IMR-90 (cell line): Measurements from ENCODE around the gene LIMS2.

Experiments used
- CEBPB ChIP-seq: IDR thresholded peaks from 2 replicates; pipeline ENCODE4 v1.6.1; 2012; ENCODE audit warnings: low read depth, low read length, improper control_type of control experiment
- CTCF ChIP-seq: conservative IDR thresholded peaks from 2 replicates; pipeline ENCODE4 v1.5.1; 2012; ENCODE audit warnings: mild to moderate bottlenecking, low read depth, low read length, improper control_type of control experiment
- FOS ChIP-seq: fragments of 150-350 bp; IDR thresholded peaks from 2 replicates; pipeline ENCODE4 v1.6.1; 2016; ENCODE audit warnings: low read depth, low read length
- MAZ ChIP-seq: IDR thresholded peaks from 2 replicates; pipeline ENCODE4 v1.6.1; 2012; ENCODE audit warnings: low read depth, mild to moderate bottlenecking, low read length, improper control_type of control experiment, moderate library complexity, borderline replicate concordance
- POLR2A ChIP-seq: IDR thresholded peaks from 2 replicates; pipeline ENCODE4 v1.6.1; 2012; ENCODE audit warnings: mild to moderate bottlenecking, low read depth, low read length
- RAD21 ChIP-seq: IDR thresholded peaks from 2 replicates; pipeline ENCODE4 v1.6.1; 2012; ENCODE audit warnings: low read length, improper control_type of control experiment
- RFX5 ChIP-seq: IDR thresholded peaks from 2 replicates; pipeline ENCODE4 v1.8.0; 2012; ENCODE audit warnings: low read depth, mild to moderate bottlenecking, low read length, moderate library complexity
- SMC3 ChIP-seq: fragments of 150-350 bp; IDR thresholded peaks from 2 replicates; pipeline ENCODE4 v1.6.1; 2016; ENCODE audit warnings: low read depth, mild to moderate bottlenecking, antibody characterized with exemption, low read length, moderate library complexity

DNA sequence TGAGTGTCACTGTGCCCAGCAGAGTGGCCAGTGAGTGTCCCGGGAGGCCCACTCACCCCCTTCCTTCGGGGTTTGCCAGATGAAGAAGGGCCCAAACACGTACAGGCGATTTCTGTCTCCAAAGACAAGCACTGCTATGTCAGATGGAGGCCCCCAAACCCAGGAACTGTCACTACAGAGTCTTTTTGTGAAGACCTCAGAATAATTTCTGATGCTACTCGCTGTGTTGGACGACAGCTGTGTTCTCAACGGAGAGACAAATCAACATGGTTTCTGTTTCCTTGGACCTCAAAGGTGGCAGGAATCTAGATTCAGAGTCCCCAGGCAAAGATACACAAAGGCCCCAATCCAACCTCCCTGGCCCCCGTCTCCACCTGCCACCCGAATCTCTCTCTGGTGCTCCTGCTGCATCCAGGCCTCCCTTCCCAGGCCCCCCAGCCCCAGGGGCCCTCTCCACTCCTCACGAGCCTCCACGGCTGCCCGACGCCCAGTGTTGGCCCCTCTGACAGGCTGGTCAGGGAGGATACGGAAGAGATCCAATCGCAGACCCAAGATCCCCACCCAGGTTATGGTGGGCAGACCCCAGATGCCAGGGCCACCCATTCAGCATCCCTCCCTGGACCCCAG is 31.8 kb downstream of the LIMS2 start:
- TF ChIP-seq POLR2A, result no peak
- TF ChIP-seq CTCF, result no peak
- no peak for TF ChIP-seq FOS
- no peak for TF ChIP-seq SMC3
- no peak for TF ChIP-seq RFX5
- no peak for TF ChIP-seq CEBPB
- no peak for TF ChIP-seq MAZ
- no peak for TF ChIP-seq RAD21
